Measurements from ENCODE around the gene CGRRF1. TPM values are rescaled to one million over a fixed set of nuclear protein-coding genes. Genes with fewer than 3 reads are reported as not detected.

Gene CGRRF1
- total RNA-seq, 1 experiment from 2014 or later = 9.1 TPM

- Histone ChIP-seq H3K36me3 (replicated peaks; ENCODE audit: control insufficient read depth, insufficient read depth, low read length) (no peaks in the 10 kb centered on the region; the same call in 1 of the 2 replicates), H3K27me3 (ENCODE audit: control insufficient read depth, insufficient read depth, low read length) (no peaks in the 10 kb centered on the region), H3K4me3 (ENCODE audit: insufficient read depth, low read depth, low read length) (no peak overlapping the region)
- DNase-seq = no peak
These were observed 26.5 kb upstream of the CGRRF1 start for GRCh38 chr14:54483073-54483745.

DNA sequence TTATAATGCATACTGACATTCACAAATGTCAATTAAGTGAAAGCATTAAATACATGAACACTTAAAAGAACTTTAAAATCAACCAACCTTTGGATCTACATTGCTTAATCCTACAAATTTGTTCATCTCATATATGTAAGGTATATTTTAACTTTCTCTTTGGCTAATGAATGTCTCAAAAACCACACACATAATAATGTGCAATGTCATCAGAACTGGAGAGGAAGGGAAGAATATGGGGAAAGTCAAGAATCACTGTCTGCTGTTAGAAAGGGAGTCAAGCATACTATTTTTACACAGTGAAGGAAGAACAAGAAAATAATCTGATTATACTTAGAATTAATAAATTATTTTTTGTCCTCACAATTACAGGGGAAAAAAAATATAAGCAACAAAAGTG lies 25.9 kb upstream of the CGRRF1 start:
- no peak overlapping the region for H3K4me3 ChIP-seq (ENCODE audit: insufficient read depth, low read depth, low read length)
- H3K27me3 ChIP-seq (ENCODE audit: control insufficient read depth, insufficient read depth, low read length) = no peaks in the 10 kb centered on the region
- no peak for DNase-seq
- no peaks in the 10 kb centered on the region; the same call in 1 of the 2 replicates for H3K36me3 ChIP-seq (replicated peaks; ENCODE audit: control insufficient read depth, insufficient read depth, low read length)

- Histone ChIP-seq H3K36me3 (replicated peaks; ENCODE audit: control insufficient read depth, insufficient read depth, low read length) (no peaks in the 10 kb centered on the region; the same call in 1 of the 2 replicates), H3K27me3 (ENCODE audit: control insufficient read depth, insufficient read depth, low read length) (no peaks in the 10 kb centered on the region), H3K4me3 (ENCODE audit: insufficient read depth, low read depth, low read length) (no peak overlapping the region)
- peak; percentile 16 for DNase-seq
These were observed 23.0 kb upstream of the CGRRF1 start for GRCh38 chr14:54486685-54487084.

- Histone ChIP-seq H3K36me3 (replicated peaks; ENCODE audit: control insufficient read depth, insufficient read depth, low read length) (no peaks in the 10 kb centered on the region; the same call in 1 of the 2 replicates), H3K27me3 (ENCODE audit: control insufficient read depth, insufficient read depth, low read length) (no peaks in the 10 kb centered on the region), H3K4me3 (ENCODE audit: insufficient read depth, low read depth, low read length) (peak overlapping the region; percentile 89)
- DNase-seq = peak; percentile 58
These were observed 21.9 kb upstream of the CGRRF1 start for GRCh38 chr14:54487771-54488170.

GRCh38 chr14:54488318-54488645 lies 21.4 kb upstream of the CGRRF1 start:
- peak; percentile 83 for DNase-seq
- H3K27me3 ChIP-seq (ENCODE audit: control insufficient read depth, insufficient read depth, low read length) = no peaks in the 10 kb centered on the region
- H3K4me3 ChIP-seq (ENCODE audit: insufficient read depth, low read depth, low read length) = peak overlapping the region; percentile 89
- no peaks in the 10 kb centered on the region for H3K36me3 ChIP-seq (replicated peaks; ENCODE audit: control insufficient read depth, insufficient read depth, low read length)

DNA sequence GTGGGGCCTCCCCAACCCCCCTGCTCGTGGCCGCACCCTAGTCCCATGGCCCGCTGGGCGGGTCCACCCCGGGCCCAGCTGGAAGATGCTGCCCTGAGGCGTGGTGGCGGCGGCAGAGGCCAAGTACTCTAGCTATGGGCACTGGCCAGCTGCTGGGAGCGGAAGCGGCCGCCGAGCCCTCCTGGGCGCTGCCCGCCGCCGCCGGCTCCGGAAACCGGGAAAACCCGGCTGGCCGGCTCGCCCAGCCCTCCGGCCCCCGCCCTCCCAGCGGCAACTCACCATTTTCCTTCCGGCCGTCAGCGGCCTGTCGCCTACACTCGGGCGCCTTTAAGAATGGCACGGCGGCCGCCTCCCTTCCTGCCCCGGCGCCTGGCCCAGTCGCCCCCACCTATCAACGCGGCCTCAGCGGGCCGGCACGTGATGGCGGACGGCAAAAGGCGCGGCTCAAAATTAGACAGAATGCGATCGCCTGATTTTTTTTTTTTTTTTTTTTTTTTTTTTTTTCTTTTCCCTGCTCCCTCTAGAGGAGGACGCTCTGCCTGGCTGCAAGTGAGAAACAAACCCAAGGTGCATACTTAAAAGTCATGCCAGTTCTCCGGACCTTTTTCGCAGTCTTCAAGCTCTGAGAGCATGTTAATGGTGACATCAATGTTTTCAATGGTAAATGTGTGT lies 20.9 kb upstream of the CGRRF1 start, which contains the start of gene GMFB:
GMFB (minus strand) TSS at position 335 of the 672 bp plus-strand sequence; CDS start at position 282, 53 bp downstream.
- DNase-seq = peak; percentile 92
- Histone ChIP-seq H3K36me3 (replicated peaks; ENCODE audit: control insufficient read depth, insufficient read depth, low read length) (no peaks in the 10 kb centered on the region), H3K4me3 (ENCODE audit: insufficient read depth, low read depth, low read length) (peak within 1 kb of the TSS; percentile 89), H3K27me3 (ENCODE audit: control insufficient read depth, insufficient read depth, low read length) (no peaks in the 10 kb centered on the region)

DNA sequence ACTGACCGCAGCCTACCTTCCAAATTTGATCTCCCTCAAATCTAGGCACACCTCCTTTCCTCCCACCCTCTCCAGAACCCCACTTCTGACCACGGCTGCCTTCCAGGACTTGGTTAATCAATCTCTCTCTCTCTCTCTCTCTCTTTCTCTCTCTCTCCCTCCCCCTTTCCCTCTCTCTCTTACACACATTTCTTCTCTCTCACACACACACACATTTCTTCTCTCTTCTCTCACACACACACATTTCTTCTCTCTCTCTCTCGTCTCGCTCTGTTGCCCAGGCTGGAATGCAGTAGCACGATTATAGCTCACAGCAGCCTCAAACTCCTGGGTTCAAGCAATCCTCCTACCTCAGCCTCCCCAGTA lies 20.4 kb upstream of the CGRRF1 start:
- Histone ChIP-seq H3K27me3 (ENCODE audit: control insufficient read depth, insufficient read depth, low read length) (no peaks in the 10 kb centered on the region), H3K36me3 (replicated peaks; ENCODE audit: control insufficient read depth, insufficient read depth, low read length) (no peaks in the 10 kb centered on the region), H3K4me3 (ENCODE audit: insufficient read depth, low read depth, low read length) (peak overlapping the region; percentile 89)
- DNase-seq = no peak

GRCh38 chr14:54489731-54490444 lies 19.8 kb upstream of the CGRRF1 start:
- H3K27me3 ChIP-seq (ENCODE audit: control insufficient read depth, insufficient read depth, low read length) = no peaks in the 10 kb centered on the region
- H3K36me3 ChIP-seq (replicated peaks; ENCODE audit: control insufficient read depth, insufficient read depth, low read length) = no peaks in the 10 kb centered on the region
- DNase-seq = no peak
- H3K4me3 ChIP-seq (ENCODE audit: insufficient read depth, low read depth, low read length) = no peak overlapping the region

GRCh38 chr14:54490445-54491175 lies 19.1 kb upstream of the CGRRF1 start:
- Histone ChIP-seq H3K4me3 (ENCODE audit: insufficient read depth, low read depth, low read length) (no peak overlapping the region), H3K27me3 (ENCODE audit: control insufficient read depth, insufficient read depth, low read length) (no peaks in the 10 kb centered on the region), H3K36me3 (replicated peaks; ENCODE audit: control insufficient read depth, insufficient read depth, low read length) (no peaks in the 10 kb centered on the region)
- peak; percentile 15 for DNase-seq

DNA sequence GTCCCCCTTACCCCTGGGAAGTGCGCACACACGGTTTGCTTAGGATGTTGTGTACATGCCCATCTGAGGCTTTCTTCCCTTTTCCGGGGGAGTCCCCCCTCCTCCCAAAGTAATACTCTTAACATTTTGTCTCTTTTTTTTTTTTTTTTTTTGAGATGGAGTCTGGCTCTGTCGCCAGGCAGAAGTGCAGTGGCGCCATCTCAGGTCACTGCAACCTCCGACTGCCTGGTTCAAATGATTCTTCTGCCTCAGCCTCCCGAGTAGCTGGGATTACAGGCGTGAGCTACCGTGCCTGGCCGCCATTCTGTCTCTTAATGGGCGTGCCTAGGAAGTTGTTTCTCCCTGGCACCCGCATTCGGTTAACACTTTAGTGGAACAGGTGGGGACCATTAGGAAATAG lies 16.4 kb upstream of the CGRRF1 start:
- no peak for DNase-seq
- no peaks in the 10 kb centered on the region for H3K27me3 ChIP-seq (ENCODE audit: control insufficient read depth, insufficient read depth, low read length)
- H3K36me3 ChIP-seq (replicated peaks; ENCODE audit: control insufficient read depth, insufficient read depth, low read length) = no peaks in the 10 kb centered on the region
- no peak overlapping the region for H3K4me3 ChIP-seq (ENCODE audit: insufficient read depth, low read depth, low read length)

GRCh38 chr14:54497224-54497623 lies 12.5 kb upstream of the CGRRF1 start:
- Histone ChIP-seq H3K27me3 (ENCODE audit: control insufficient read depth, insufficient read depth, low read length) (no peaks in the 10 kb centered on the region), H3K36me3 (replicated peaks; ENCODE audit: control insufficient read depth, insufficient read depth, low read length) (no peaks in the 10 kb centered on the region), H3K4me3 (ENCODE audit: insufficient read depth, low read depth, low read length) (no peak overlapping the region)
- DNase-seq = no peak

DNA sequence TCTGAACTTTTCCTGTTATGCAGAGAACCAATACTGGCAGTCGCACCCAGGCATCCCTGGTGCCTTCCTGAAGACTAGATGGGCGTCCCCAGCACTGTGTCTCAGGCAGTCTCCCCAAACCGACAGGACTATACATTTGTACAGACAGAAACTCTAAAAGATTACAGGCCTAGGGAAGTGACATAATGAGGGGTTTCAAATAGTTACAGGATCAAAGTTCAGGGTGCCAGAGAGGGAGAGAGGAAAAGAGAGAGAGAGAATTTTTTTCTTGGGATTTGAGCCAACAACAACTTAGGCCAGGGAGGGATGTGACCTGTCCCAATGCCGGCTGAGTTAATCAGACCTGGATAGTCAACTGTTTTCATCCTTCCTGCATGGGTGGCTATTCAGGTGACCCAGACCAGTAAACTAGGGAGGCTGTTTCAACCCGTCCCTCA lies 11.6 kb upstream of the CGRRF1 start:
- Histone ChIP-seq H3K4me3 (ENCODE audit: insufficient read depth, low read depth, low read length) (no peak overlapping the region), H3K27me3 (ENCODE audit: control insufficient read depth, insufficient read depth, low read length) (no peaks in the 10 kb centered on the region), H3K36me3 (replicated peaks; ENCODE audit: control insufficient read depth, insufficient read depth, low read length) (no peaks in the 10 kb centered on the region)
- DNase-seq = no peak

DNA sequence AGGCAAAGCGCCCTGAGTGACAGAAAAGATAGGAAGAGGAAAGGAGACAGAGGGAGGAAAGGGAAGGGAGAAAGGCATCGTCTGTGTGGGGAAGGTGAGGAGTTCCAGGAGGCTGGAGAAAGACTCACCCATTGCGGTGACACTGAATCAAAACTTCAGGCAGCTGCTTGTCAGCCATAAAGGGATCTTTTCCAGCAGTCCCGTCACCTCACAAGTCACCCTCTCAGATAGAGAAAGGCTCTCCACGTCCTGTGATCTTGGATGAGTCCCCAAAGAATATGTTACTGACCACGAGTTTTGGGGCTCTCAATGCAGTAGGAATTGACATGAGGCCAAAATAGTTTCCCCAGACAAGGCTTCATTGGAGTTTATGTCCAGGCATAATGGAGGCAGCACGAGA lies 11.1 kb upstream of the CGRRF1 start:
- H3K27me3 ChIP-seq (ENCODE audit: control insufficient read depth, insufficient read depth, low read length) = no peaks in the 10 kb centered on the region
- H3K36me3 ChIP-seq (replicated peaks; ENCODE audit: control insufficient read depth, insufficient read depth, low read length) = no peaks in the 10 kb centered on the region
- no peak overlapping the region for H3K4me3 ChIP-seq (ENCODE audit: insufficient read depth, low read depth, low read length)
- DNase-seq = no peak

GRCh38 chr14:54500744-54501143 lies 9.0 kb upstream of the CGRRF1 start:
- H3K36me3 ChIP-seq (replicated peaks; ENCODE audit: control insufficient read depth, insufficient read depth, low read length) = no peaks in the 10 kb centered on the region
- H3K27me3 ChIP-seq (ENCODE audit: control insufficient read depth, insufficient read depth, low read length) = no peaks in the 10 kb centered on the region
- DNase-seq = no peak
- H3K4me3 ChIP-seq (ENCODE audit: insufficient read depth, low read depth, low read length) = no peak overlapping the region
